ENCODE data around the gene FBXW8. TPM values are rescaled to one million over a fixed set of nuclear protein-coding genes. Genes with fewer than 3 reads are reported as not detected.
A peak's percentile ranks its signal among the peaks of the same experiment; 100 is the strongest.

Gene FBXW8
- total RNA-seq, 2 experiments from 2014 or later = 6.6 to 7.3 TPM

DNA sequence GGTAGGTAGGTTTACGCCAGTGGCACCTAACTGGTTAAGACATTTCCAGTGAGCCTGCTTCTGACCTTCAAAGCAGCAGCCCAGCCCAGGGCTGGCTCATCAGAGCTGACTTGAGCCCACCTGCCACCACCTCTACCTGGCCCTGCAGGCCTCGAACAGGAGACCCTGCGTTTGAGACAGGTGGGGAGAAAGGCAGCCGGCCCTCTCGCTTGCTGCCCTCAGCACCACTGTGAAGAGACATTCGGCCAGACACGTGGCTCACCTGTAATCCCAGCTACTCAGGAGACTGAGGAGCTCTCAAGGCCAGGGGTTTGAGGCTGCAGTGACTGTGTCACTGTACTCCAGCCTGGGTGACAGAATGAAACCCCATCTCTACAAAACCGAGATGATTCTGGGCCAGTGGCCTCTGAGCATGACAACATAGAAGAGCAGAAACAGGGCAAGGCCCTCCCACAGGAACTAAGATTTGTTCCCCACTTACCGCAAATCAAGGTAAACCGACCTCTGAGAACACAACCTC is 114.3 kb downstream of the FBXW8 start:
- DNase-seq (no peak), ATAC-seq (ENCODE audit: poor library complexity) (no peak)
- H3K9me3 Mint-ChIP-seq = no peaks in the 10 kb centered on the region
- TF ChIP-seq, protein P1, sequence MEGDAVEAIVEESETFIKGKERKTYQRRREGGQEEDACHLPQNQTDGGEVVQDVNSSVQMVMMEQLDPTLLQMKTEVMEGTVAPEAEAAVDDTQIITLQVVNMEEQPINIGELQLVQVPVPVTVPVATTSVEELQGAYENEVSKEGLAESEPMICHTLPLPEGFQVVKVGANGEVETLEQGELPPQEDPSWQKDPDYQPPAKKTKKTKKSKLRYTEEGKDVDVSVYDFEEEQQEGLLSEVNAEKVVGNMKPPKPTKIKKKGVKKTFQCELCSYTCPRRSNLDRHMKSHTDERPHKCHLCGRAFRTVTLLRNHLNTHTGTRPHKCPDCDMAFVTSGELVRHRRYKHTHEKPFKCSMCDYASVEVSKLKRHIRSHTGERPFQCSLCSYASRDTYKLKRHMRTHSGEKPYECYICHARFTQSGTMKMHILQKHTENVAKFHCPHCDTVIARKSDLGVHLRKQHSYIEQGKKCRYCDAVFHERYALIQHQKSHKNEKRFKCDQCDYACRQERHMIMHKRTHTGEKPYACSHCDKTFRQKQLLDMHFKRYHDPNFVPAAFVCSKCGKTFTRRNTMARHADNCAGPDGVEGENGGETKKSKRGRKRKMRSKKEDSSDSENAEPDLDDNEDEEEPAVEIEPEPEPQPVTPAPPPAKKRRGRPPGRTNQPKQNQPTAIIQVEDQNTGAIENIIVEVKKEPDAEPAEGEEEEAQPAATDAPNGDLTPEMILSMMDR (IDR thresholded peaks at IDR 0.05) = no peak
- Histone ChIP-seq H3K4me1 (ENCODE audit: insufficient read depth, low read length) (peaks cover 8% of the 10 kb centered on the region), H3K36me3 (ENCODE audit: insufficient read depth, low read length) (peaks cover 48% of the 10 kb centered on the region), H3K27me3 (ENCODE audit: control insufficient read depth in 1 of 2, insufficient read depth in 2 of 2, low read length in 2 of 2) (no peaks in the 10 kb centered on the region), H3K27ac (ENCODE audit: low read depth in 1 of 2, low read length in 2 of 2) (no peak overlapping the region), H3K9me3 (ENCODE audit: control insufficient read depth in 1 of 2, insufficient read depth in 1 of 2, low read length in 2 of 2) (no peaks in the 10 kb centered on the region), H3K4me3 (ENCODE audit: low read length) (no peak overlapping the region)
- H3K4me3 Mint-ChIP-seq = no peak overlapping the region
- H3K4me1 Mint-ChIP-seq (ENCODE audit: low read depth) = peaks cover 4% of the 10 kb centered on the region
- ChIA-PET CTCF (interaction anchor here (1.0 to 1.3 kb wide), 2 partner anchors 95 kb away, joined by 3 to 8 read pairs; no protein-coding TSS in a partner anchor), POLR2A (no interaction called here)
- H3K27me3 Mint-ChIP-seq = no peaks in the 10 kb centered on the region
- intact Hi-C loops (cut with DNase I, micrococcal nuclease) = loop anchor here in 1 of 2 experiments (1.0 kb wide), 2 partner anchors 94 to 322 kb away; no protein-coding TSS in a partner anchor
- peaks cover 77% of the 10 kb centered on the region for H3K36me3 Mint-ChIP-seq (ENCODE audit: low read depth)
- H3K27ac Mint-ChIP-seq = no peak overlapping the region

DNA sequence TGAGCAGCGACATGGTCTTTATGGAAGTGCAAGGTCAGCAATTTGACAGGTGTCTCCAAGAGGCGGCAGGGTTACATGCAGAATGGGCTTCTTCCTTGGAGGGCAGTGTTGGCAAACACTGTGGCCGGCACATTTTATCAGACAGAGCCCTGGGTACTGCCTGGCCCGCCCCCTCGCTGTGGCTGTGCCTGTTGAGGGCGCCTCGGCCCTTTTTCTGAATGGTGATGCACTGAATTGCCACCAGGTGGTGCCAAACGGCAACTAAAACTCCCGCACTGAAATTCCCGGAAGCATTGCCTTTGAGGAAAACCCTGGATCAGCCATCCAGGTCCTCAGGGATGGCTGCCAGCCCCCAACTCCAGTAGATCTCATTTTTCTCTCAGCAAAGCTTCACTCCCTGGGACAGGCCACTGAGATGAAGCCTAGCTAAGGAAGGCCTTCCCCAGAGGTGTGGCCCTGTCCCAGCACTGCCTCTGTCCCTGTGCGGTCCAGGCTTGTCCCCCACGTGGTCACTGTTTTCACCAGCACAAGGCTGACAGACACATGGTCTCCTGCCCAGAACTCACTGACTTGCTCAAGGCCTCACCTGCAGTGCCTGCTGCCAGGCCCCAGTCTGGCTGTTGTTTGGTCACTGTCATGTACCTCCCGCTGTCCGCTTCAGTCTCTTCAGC is 114.9 kb downstream of the FBXW8 start:
- POLR2A ChIA-PET = no interaction called here

DNA sequence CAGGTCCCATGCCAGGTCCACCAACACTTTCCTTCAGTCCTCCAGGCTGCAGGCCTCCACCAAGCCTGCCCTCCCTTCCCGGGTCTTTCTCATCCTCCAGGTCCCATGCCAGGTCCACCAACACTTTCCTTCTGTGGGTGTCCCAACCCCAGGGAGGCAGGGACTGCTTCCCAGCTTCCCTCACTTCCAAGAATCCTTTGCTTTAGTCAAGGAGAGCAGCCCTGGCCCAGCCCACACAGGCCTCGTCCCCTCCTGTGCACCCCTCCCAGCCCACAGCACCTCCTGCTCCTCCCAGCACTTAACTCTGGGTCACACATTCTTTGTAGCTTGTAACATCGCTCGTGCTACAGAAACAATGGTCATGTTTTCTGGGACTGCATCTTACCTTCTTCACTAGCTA is 115.6 kb downstream of the FBXW8 start:
- Histone ChIP-seq H3K4me3 (ENCODE audit: low read length) (no peak overlapping the region), H3K36me3 (ENCODE audit: insufficient read depth, low read length) (peaks cover 49% of the 10 kb centered on the region), H3K27ac (ENCODE audit: low read depth in 1 of 2, low read length in 2 of 2) (no peak overlapping the region), H3K9me3 (ENCODE audit: control insufficient read depth in 1 of 2, insufficient read depth in 1 of 2, low read length in 2 of 2) (no peaks in the 10 kb centered on the region), H3K4me1 (ENCODE audit: insufficient read depth, low read length) (peaks cover 8% of the 10 kb centered on the region), H3K27me3 (ENCODE audit: control insufficient read depth in 1 of 2, insufficient read depth in 2 of 2, low read length in 2 of 2) (no peaks in the 10 kb centered on the region)
- Mint-ChIP-seq H3K4me1 (ENCODE audit: low read depth) (peaks cover 4% of the 10 kb centered on the region), H3K36me3 (ENCODE audit: low read depth) (peaks cover 68% of the 10 kb centered on the region), H3K27me3 (no peaks in the 10 kb centered on the region), H3K4me3 (no peak overlapping the region), H3K27ac (no peak overlapping the region), H3K9me3 (no peaks in the 10 kb centered on the region)
- no peak for ATAC-seq (ENCODE audit: poor library complexity)
- POLR2A ChIA-PET = no interaction called here
- TF ChIP-seq, protein P1 (IDR thresholded peaks at IDR 0.05) = no peak
- intact Hi-C loops (cut with DNase I, micrococcal nuclease) = no loop called here
- no peak for DNase-seq
- CTCF ChIA-PET = interaction anchor here (0.6 to 1.0 kb wide), 2 partner anchors 87 to 94 kb away, joined by 5 to 8 read pairs; no protein-coding TSS in a partner anchor

More for the DNA sequence above, 114.9 kb downstream of the FBXW8 start:
- Histone ChIP-seq H3K27me3 (ENCODE audit: control insufficient read depth in 1 of 2, insufficient read depth in 2 of 2, low read length in 2 of 2) (no peaks in the 10 kb centered on the region), H3K4me3 (ENCODE audit: low read length) (no peak overlapping the region), H3K27ac (ENCODE audit: low read depth in 1 of 2, low read length in 2 of 2) (no peak overlapping the region), H3K9me3 (ENCODE audit: control insufficient read depth in 1 of 2, insufficient read depth in 1 of 2, low read length in 2 of 2) (no peaks in the 10 kb centered on the region), H3K4me1 (ENCODE audit: insufficient read depth, low read length) (peaks cover 8% of the 10 kb centered on the region), H3K36me3 (ENCODE audit: insufficient read depth, low read length) (peaks cover 49% of the 10 kb centered on the region)
- no peaks in the 10 kb centered on the region for H3K27me3 Mint-ChIP-seq
- H3K4me1 Mint-ChIP-seq (ENCODE audit: low read depth) = peaks cover 4% of the 10 kb centered on the region
- no peak overlapping the region for H3K4me3 Mint-ChIP-seq
- peaks cover 72% of the 10 kb centered on the region for H3K36me3 Mint-ChIP-seq (ENCODE audit: low read depth)
- ATAC-seq (ENCODE audit: poor library complexity) = peak; percentile 55
- TF ChIP-seq, protein P1 (IDR thresholded peaks at IDR 0.05) = peak; percentile 87
- CTCF ChIA-PET = interaction anchor here (0.6 to 1.0 kb wide), 2 partner anchors 87 to 95 kb away, joined by 5 to 8 read pairs; no protein-coding TSS in a partner anchor
- no peak overlapping the region for H3K27ac Mint-ChIP-seq
- no peaks in the 10 kb centered on the region for H3K9me3 Mint-ChIP-seq
- peak in 13 of 14 experiments; percentile 14 to 69 (median 32) for DNase-seq
- intact Hi-C loops (cut with DNase I, micrococcal nuclease) = loop anchor here in 1 of 2 experiments (1.0 kb wide), 2 partner anchors 94 to 322 kb away; no protein-coding TSS in a partner anchor

All from CD4-positive, alpha-beta T cell (primary cell).